GM12874 (cell line): ENCODE measurements around the gene APH1B.

Experiments used
- CTCF ChIP-seq: IDR thresholded peaks from 2 replicates; pipeline ENCODE4 v1.5.1; 2011; ENCODE audit warnings: low read depth, mild to moderate bottlenecking, control low read depth, low read length, moderate library complexity; ENCODE audit not compliant: insufficient read depth

APH1B gene

GRCh38 chr15:63327648-63328421 is 50.4 kb downstream of the APH1B start:
- TF ChIP-seq CTCF: no peak

- no peak for TF ChIP-seq CTCF
Observed at GRCh38 chr15:63329567-63330350, 52.4 kb downstream of the APH1B start.

GRCh38 chr15:63330926-63331325 is 53.5 kb downstream of the APH1B start:
- no peak for TF ChIP-seq CTCF

- TF ChIP-seq CTCF: no peak
Observed at GRCh38 chr15:63331456-63331855, 54.1 kb downstream of the APH1B start.

GRCh38 chr15:63332367-63333124 is 55.1 kb downstream of the APH1B start:
- TF ChIP-seq CTCF: no peak

- no peak for TF ChIP-seq CTCF
Observed at GRCh38 chr15:63334821-63335220, 57.4 kb downstream of the APH1B start.

- TF ChIP-seq CTCF: no peak
Observed at GRCh38 chr15:63335543-63336240, 58.3 kb downstream of the APH1B start.
